HG03342 (cell line): Measurements from ENCODE around the gene SPAG16.
"Not testable (repeated sequence)": the region's sequence is repeated elsewhere in the genome, so short reads cannot be mapped to it uniquely, and the experiment has no call there.

Experiments used
- ATAC-seq: cut with Tn5 transposase; IDR thresholded peaks from one replicate; pipeline ENCODE4 v1.9.1; 2021; ENCODE audit warnings: mild to moderate bottlenecking, moderate library complexity; ENCODE audit not compliant: unreplicated experiment

SPAG16 gene

DNA sequence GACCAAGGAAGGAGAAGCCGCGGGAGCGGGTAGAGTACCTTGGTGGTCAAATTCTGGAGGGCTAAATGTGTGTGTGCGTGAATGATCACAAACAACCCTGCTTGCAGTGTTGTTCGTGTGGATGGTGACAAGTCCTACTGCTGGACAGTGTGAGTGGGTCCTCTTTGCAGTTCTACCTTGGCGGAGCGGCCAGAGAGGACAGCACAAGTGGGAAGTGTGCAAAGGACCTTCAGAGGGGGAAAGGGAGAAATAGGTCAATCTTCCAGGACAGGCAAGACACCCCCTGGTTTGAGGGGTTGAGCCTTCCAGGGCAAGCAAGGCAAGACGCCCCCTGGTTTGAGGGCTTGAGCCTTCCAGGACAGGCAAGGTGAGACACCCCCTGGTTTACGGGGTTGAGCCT is 122.8 kb downstream of the SPAG16 start:
- ATAC-seq: not testable (repeated sequence)

DNA sequence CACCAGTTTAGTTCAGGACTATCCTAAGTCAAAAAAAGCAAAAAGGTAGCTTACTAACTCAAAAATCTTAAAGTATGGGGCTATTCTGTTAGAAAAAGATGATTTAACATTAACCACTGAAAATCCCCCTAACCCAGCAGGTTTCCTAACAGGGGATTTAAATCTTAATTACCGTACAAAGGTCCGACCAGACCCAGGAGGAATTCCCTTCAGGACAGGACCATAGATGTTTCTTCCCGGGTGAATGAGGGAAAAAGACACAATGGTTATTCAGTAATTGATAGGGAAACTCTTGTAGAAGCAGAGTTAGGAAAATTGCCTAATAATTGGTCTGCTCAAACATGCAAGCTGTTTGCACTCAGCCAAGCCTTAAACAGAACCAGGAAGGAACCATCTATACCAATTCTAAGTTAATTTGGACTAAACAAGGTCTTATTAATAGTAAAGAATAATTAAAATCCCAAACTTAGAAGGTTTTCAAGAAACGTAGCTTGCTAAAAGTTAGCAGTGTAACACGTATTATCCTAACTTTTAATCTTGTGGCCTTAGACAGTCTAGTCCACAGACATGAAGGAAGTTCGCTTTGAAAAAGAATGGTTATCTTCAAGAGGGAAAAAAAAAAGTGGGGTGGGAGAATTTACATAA is 124.3 kb downstream of the SPAG16 start:
- not testable (repeated sequence) for ATAC-seq

DNA sequence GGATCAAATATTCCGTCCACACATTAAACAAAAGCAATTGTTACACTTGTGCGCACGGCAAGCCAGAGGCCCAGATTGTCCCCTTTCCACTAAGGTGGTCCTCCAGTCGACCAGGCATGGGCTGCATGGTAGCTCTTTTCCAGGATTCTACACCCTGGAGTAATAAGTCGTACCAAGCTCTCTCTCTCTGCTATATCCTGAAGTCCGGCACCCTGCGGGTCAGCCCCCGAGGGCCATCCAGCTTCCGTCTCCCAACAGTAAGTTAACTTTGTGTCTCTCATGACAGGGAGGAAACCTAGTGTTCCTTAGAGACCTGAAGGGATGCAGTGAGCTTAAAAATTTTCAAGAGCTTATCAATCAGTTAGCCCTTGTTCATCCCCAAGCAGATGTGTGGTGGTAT is 126.4 kb downstream of the SPAG16 start:
- ATAC-seq: not testable (repeated sequence)

DNA sequence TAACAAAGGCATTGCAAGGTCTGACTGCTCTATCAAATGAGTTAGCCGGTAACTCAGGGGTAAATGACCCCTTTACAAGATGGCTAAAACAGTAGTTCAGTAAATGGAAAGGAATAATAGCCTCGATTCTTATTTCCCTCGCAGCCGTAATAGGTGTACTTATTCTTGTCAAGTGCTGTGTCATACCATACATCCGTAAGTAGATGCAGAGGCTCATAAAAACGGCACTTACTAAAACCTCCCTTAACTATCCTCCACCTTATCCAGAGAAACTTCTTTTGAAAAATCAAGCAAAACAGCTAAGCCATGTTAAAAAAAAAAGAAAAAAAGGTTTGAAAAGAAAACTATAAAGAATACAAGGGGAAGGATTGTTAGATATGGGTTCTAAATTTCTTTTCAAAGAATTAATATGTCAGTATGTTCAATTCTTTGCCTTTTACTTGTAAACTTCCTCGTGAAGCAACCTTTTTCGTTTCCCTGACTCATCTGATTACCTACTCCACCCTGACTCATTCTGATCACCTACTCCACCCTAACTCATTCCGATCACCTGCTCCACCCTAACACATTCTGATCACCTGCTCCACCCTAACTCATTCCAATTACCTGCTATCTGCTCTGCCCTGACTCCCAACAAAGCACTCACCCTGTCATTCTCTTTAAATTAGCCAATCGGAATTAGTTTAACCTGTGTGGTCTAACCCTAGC is 127.5 kb downstream of the SPAG16 start:
- no peak for ATAC-seq

DNA sequence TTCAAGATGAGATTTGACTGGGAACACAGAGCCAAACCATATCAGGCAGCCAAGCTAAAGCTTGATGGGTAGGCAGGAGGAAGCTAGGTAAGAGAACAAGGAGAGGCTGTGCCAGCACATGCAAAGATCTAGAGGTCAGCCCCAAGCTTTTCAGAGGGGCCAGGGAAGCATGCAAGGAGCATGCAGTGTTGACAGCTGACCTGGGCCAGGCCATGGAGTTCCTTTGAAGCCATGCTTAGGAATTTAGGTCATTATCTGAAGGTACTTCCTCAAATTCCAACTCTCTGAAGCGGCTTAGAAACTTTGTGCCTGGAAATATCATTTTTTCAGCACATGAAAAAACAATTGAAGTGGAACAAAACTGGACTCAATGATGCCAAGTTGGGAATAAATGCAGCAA is 130.8 kb downstream of the SPAG16 start:
- no peak for ATAC-seq

DNA sequence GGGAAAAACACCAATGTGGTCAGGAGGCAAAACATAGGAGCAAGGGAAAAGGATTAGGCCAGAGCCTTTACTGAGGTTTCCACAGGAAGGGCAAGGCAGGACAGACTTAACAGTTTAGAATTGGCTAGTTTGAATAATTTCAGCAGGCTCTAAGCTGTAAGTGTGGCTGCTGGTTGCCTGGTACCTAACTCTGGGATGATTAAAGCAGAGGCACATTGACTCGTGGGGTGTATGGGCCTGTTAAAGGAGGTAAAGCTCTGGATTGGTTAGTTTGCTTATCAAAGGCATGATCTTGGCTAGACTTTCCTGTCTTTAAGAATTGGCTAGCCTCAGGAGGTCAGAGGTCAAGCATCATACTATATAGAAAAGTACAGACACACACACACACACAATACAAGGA is 132.6 kb downstream of the SPAG16 start:
- no peak for ATAC-seq

DNA sequence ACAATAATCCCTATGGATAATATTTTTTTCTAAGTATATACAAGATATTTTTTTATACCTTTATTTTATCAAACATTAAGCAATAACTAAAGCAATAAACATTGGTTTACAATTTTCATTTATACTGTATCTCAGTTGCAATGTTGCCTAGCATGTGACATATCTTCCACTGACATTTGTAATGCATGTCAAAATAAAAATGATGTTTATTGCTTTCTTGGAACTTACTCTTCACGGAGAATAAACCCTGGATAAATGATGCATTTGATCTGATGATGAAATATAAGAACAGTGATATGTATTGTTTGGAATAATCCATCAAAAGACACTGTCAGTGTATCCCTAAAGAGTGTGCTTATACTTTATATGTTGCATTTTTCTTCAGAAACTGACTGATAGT is 135.7 kb downstream of the SPAG16 start:
- no peak for ATAC-seq

DNA sequence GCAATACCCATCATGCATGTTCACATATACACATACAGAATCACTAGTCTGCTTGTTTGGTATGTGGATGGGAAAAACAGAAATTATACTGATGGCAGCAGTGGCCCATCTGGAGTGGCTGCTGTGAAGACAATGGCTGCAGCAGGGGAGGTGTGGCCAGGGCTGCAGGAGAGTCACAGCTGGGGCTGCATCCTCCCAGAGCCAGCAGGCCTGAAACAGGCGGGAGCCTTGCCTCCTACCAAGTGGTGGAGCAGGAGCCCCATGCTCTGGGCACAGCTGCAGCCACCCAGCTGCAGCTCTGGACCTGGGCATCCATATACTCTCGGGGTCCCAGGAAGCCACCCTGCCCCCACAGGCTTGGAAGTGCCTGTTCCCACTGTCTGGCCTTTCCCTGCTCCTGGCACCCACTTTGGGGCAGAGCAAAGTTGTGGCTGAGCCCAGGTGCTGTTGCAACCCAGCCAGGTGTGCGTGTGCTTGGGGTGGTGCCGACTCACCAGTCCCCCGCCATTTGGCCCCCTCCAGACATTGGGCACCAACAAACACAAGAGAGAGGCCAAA is 136.6 kb downstream of the SPAG16 start:
- no peak for ATAC-seq

DNA sequence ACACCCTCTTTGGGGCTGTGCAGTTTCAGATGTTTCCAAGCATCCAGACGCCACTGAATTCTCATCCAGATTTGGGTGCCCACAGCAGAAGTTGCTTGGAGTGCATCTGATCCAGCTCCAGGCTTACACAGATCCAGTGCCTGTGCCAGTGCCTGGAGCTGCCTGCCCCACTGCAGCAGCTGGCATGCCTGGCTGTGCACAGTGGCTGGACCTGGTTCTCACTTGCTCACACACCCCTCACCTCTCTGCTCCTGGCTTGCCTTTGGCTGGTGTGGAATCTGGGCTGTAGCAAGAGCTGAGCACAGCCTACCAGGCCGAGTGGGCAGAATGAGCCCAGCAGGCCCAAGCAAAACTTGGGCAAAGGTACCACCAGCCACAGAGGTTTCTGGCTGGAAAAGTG is 137.9 kb downstream of the SPAG16 start:
- no peak for ATAC-seq

DNA sequence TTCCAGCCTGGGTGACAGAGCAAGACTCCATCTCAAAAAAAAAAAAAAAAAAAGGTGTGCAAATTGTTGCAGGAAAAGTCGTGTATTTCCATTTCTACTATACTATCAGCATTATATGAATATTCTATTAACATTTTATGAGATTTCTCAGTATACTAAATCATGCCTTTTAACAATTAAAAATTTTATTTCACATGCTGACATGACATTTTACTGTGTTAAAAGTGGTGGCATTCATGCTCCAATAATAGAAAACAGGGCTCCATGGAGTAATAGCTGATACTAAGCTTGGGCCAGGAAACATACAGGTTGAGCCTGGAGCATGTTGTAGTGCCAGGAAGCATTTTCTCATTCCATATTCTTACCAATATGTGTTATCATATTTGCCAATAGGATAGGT is 141.4 kb downstream of the SPAG16 start:
- no peak for ATAC-seq

DNA sequence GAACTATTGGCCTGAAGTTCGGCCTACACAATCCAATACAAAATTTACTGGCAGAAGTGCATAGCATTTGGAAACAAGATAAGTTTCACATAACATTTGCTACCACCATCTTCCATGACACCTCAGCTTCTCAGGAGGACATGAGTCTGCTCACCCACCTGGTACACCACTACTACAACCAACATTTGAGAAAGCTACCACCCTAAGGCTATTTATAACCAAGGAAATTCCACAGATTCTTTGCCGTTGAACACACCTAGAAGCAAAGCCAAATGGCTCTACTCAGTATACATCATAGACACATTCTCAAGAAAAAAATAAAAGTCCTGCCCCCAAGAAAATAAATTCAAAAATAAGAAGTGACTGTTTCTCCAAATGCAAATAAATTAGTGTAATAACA is 145.3 kb downstream of the SPAG16 start:
- no peak for ATAC-seq

DNA sequence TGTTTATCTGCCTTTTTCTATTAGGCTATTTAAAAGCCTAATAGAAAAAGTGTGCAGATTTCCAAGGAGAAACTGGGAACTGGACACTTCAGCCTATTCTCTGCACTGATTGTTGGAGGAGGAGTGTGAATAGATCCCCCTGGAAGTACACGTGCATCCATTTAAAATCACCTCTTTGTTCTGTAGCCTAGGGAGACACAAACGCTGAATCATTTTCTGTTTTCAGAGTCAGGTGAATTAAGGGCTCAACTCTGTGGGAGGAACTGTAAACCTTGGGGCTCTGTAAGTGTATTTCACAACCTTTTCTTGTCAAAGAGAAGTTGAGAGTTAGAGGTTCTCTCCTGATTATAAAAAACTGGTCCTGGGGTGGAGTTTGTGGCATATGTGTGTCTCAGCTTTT is 159.7 kb downstream of the SPAG16 start:
- no peak for ATAC-seq

DNA sequence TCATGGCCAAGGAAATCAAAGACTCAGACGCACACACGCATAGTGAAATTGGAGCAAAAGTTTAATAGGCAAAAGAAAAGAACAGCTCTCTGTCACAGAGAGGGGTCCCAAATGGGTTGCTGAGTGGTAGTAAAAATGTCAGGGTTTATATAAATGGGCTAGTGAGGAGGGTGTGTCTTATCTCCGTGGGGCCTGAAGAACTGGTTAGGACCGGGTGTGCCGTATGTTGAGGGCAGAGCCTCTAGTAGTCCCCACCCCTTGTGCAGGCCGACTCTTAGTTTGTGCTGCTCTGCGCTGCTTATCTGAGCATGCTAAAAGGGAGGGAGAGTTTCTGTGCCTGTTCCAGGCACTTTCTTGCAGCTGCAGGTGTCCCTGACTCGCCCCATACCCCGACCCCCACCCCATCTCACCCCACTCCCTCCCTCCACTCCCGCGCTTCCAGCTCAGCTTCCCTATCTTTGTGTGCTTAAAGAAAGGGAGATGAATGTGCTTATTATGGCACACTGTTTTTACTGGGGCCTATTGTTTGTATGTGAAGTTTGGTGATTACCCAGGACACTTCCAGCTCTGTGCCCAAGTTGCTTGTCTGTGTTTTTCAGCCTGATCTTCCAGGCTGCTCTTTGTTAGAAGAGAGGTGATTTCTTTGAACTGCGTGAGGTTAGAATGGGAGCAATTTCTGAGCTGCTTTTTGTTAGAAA is 167.4 kb downstream of the SPAG16 start:
- ATAC-seq: no peak

DNA sequence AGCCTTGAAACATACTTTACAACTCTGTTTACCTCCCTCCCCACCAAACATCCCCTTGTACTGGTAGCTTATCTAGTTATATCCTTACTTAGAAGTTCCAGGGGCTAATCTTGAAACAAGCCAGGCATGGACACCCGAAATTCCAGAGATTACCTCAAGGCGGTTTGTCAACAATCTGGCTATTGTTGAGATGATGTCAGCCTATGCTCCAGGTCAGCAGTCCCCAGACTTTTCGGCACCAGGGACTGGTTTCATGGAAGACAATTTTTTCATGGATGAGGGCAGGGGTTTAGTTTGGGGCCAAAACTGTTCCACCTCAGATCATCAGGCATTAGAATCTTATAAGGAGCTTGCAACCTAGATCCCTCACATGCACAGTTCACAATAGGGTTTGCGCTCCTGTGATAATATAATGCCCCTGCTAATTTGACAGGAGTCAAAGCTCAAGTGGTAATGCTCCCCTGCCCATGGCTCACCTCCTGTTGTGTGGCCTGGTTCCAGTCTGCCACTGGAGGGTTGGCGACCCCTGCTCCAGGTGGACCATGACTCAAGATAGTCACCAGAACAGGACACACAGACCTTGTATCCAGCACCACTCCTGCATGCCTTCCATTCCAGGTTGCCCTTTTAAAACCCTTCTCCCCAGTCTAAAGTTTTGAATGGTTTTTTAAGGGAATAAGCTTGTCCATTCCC is 171.2 kb downstream of the SPAG16 start:
- no peak for ATAC-seq

DNA sequence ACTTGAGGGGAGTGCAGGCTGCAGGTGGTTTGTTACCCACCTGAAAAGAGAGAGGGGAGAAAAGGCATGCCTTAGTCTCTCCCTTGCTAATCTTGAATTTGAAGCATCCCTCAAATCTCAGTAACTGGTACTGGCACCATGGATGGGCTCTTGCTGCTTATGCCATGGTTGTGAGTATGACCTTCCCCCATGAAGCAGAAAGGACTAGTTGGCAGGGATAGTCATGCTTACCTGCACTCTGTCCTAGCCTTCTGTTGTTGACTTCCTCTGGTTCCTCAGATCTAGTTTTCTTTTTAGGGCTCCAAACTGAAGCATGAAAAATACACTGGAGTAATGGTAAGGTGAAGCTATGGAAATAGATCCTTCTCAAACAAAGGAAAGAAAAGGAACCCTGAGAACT is 191.2 kb downstream of the SPAG16 start:
- no peak for ATAC-seq

DNA sequence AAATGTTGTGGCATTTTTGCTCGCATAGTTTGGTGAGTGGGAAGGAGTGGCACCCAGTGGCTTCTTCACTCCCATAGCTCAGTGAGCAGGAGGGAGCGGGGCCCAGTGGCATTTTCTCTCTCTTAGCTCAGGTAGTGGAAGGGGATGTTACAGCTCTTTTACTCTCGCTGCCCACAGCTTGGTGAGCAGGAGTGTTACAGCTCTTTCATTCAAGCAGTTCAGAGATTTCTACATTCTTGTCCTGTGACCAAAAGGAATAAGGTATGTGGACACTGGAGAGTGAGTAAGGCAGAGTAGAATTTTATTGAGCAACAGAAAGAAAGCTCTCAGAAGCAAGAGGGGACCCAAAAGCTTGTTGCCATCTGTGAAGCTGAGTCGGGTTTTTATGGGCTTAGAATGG is 192.4 kb downstream of the SPAG16 start:
- ATAC-seq: no peak

DNA sequence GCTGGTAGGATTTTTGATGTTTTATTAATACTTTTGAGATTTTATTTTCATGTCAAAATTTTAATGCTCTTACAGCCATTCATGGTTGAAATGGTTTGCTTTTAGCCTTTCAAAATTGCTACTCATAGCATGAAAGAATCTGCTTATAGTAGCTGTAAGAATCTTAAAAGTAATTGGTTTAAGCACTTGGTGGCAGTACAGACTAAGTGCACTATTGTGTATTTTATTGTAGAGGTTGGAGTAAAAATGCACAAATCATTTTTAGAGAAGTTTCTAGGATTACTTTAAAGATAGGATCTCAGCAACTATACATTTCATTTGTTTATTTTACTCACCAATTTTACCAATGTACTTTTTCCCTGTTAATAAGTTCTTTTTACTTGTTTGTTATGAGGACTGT is 205.8 kb downstream of the SPAG16 start:
- ATAC-seq: no peak

DNA sequence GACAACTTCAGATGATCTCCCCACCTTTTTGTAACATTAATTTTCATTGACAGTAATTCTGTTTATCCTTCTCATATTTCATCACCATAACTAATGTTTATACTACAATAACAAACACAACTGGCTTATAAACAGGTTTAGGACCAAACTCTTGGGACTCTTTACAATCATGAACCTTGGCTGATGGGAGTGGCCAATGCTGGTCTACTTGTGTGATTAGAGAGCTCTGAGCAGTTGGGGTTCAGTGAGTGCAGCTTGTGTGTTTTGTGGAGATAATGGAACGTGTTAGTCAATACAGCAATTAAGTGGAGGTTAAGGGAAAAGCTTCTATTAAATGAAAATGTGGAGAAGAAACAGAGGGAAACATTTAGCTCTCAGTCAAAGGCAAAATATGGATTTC is 207.1 kb downstream of the SPAG16 start:
- ATAC-seq: no peak

DNA sequence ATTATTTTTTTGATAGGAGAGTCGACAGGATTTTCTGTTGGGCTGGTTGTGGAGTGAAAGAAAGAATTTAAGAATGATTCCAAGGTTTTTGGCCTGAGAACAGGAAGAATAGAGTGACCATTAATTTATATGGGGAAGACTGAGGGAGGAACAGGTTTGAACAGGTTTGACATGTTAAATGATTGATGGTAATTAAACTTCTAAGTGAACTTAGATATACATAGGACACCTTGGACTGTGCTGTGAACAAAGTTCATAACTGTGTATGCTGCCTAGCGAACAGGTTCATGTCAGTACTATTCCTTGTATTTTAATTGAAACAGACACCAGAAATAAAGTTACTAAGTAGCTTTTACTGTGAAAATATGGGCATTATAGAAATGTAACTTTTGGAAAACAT is 212.0 kb downstream of the SPAG16 start:
- ATAC-seq: no peak

DNA sequence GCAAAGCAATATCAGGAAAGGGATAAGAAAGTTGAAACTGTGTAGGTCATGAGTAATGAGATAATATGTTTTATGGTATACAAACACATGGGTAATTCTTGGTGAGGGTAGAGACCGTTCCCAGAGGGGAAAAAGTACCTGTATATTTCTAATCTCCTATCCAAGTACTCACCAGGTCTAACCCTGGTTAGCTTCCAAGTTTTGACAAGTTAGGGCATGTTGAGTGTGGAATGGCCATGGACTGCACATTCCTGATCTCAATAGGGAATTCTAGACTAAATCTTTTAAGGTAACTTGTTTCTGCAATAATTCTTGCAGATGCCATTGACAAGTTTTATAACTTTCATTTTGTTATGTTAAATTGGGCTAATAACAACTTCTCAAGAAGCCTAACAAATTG is 216.6 kb downstream of the SPAG16 start:
- no peak for ATAC-seq

DNA sequence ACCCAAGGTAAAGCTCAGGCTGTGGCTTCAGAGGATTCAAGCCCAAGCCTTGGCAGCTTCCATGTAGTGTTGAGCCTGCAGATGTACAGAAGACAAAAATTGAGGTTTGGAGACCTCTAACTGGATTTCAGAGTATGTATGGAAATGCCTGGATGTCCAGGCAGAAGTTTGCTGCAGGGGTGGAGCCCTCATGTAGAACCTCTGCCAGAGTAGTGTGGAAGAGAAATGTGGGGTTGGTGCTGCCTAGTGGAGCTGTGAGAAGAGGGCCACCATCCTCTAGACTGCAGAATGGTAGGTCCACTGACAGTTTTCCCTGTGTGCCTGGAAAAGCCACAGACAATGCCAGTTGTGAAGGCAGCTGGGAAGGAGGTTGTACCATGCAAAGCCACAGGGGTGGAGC is 239.9 kb downstream of the SPAG16 start:
- ATAC-seq: no peak
